Muscle of leg (tissue), 11 donors: ENCODE data around the gene SPRR2D. TPM values are rescaled to one million over a fixed set of nuclear protein-coding genes. Genes with fewer than 3 reads are reported as not detected.
"Not testable (repeated sequence)": the region's sequence is repeated elsewhere in the genome, so short reads cannot be mapped to it uniquely, and the experiment has no call there.

ENCODE experiments used
- DNase-seq: peaks from one replicate; pipeline ENCODE4 v3.0.0; 2013
- H3K27ac ChIP-seq: one replicate; pipeline ENCODE4 v1.5.1; 2013; ENCODE audit warnings: mild to moderate bottlenecking, low read length, control low read depth
- H3K27me3 ChIP-seq: one replicate; pipeline ENCODE4 v1.6.1; 2013; ENCODE audit warnings: low read length; ENCODE audit not compliant: control insufficient read depth, insufficient read depth
- H3K36me3 ChIP-seq: one replicate; pipeline ENCODE4 v1.6.1; 2013; ENCODE audit warnings: low read length; ENCODE audit not compliant: control insufficient read depth, insufficient read depth
- H3K4me1 ChIP-seq: one replicate; pipeline ENCODE4 v1.6.1; 2013; ENCODE audit warnings: low read length; ENCODE audit not compliant: control insufficient read depth, insufficient read depth
- H3K4me3 ChIP-seq: one replicate; pipeline ENCODE4 v1.5.1; 2013; ENCODE audit warnings: low read length, control low read depth
- H3K9me3 ChIP-seq: replicated peaks from 2 replicates; pipeline ENCODE4 v1.6.1; 2013; ENCODE audit warnings: low read depth, low read length; ENCODE audit not compliant: control insufficient read depth
- WGBS: methylation state at CpG from one replicate; pipeline ENCODE4 v1.1.5; 2013; ENCODE audit warnings: missing lambda C conversion rate; ENCODE audit not compliant: insufficient coverage; 5-methylcytosine and 5-hydroxymethylcytosine counted together
- polyA plus RNA-seq, 8 donors: library from polyadenylated mRNA; unstranded; fragments of 120-200 nt; gene quantifications; one replicate each; pipeline versions ENCODE4 v1.2.1 to v1.2.3, GENCODE V29; 2013; ENCODE audit warnings: inconsistent platforms in 1 of 8, low replicate concordance in 1 of 8; ENCODE audit not compliant: insufficient read length in 8 of 8, insufficient read depth in 1 of 8
- total RNA-seq: library from RNA; stranded (reverse); fragments of 120-200 nt; gene quantifications from one replicate; pipeline ENCODE4 v1.2.4, GENCODE V29; 2013

Gene SPRR2D
- total and polyA plus RNA-seq, 9 donors = not detected

DNA sequence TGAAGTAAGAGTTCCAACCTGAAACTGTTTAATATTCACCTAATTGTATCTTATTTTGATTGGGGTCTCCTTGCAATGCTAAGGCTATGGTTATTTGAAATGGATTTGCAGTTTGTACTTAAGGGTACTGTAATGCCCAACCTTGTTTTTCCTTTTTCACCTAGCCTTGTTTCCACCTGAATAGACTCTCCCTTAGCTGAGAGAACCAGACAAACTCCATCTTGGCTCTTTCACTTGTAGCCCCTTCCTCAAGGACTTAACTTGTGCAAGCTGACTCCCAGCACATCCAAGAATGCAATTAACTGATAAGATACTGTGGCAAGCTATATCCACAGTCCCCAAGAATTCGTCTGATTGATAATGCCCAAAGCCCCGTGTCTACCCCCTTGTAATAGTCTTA lies 19.1 kb downstream of the SPRR2D start:
- DNase-seq, H3K9me3 ChIP-seq, H3K36me3 ChIP-seq, H3K4me1 ChIP-seq, H3K27ac ChIP-seq, H3K27me3 ChIP-seq, H3K4me3 ChIP-seq: not testable (repeated sequence)
- WGBS = no CpG with 5 or more reads among the region's 2 CpGs

DNA sequence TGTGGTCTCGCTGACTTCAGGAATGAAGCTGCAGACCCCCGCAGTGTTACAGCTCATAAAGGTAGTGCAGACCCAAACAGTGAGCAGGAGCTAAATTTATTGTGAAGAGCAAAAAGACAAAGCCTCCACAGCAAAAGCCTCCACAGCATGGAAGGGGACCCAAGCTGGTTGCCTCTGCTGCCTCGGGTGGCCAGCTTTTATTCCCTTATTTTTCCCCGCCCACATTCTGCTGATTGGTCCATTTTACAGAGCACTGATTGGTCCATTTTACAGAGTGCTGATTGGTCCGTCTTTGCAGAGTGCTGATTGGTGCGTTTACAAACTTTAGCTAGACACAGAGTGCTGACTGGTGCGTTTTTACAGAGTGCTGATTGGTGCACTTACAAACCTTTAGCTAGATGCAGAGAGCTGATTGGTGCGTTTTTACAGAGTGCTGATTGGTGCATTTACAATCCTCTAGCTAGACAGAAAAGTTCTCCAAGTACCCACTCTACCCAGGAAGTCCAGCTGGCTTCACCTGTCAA lies 29.6 kb downstream of the SPRR2D start:
- H3K9me3 ChIP-seq, H3K36me3 ChIP-seq, H3K4me1 ChIP-seq, H3K4me3 ChIP-seq, H3K27ac ChIP-seq, H3K27me3 ChIP-seq, DNase-seq: not testable (repeated sequence)
- 75% methylated on average over 4 of the region's 8 CpGs for WGBS

DNA sequence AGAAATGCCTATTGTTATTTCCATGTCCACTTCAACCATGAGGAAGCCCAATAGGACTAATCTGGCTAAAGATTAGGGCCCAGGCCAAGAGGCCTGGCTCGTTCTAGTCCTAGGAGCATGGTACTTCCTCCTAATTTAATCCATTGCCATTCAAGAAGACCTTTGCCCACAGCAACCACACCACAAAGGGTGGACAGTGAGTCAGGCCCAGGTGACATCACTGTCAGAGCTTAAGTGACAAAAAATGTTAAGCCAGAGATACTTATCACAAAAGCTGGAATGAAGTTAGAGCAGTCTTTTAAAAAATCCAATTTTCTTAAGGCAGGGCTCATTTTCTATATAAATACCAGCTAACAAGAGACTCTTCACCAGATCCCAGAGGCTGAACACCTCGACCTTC lies 39.5 kb downstream of the SPRR2D start, which contains the start of gene SPRR3:
SPRR3 (plus strand) TSS at position 368 of the 400 bp plus-strand sequence. CDS start 1,272 bp downstream, outside the sequence.
- no CpG with 5 or more reads among the region's 2 CpGs for WGBS
- Histone ChIP-seq H3K27me3 (no peaks in the 10 kb centered on the region), H3K9me3 (no peaks in the 10 kb centered on the region), H3K27ac (no peak within 1 kb of the TSS), H3K4me3 (no peak within 1 kb of the TSS), H3K36me3 (no peaks in the 10 kb centered on the region), H3K4me1 (no peaks in the 10 kb centered on the region)
- no peak for DNase-seq

DNA sequence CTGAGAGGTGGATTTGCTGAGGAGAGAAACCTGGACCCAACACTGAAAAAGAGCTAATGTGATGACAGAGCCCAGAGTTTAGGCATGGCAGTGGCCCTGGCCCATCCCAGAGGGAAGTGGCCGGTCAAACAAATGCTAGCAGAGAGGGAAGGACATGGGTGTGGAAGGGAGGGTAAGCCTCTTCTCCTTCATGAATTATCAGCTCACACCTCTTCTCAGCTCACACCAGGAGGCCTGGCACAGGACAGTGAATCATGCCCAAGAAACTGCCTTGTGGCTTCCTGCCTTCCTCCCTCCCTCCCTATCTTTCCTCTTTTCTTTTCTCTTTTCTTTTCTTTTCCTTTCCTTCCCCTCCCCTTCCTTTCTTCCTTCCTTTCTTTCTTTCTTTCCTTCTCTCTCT lies 40.6 kb downstream of the SPRR2D start:
- Histone ChIP-seq H3K4me3 (no peak overlapping the region), H3K9me3 (peaks cover under 1% of the 10 kb centered on the region), H3K36me3 (no peaks in the 10 kb centered on the region), H3K27me3 (no peaks in the 10 kb centered on the region), H3K27ac (no peak overlapping the region), H3K4me1 (no peaks in the 10 kb centered on the region)
- no peak for DNase-seq
- WGBS = no CpG with 5 or more reads among the region's 1 CpG

DNA sequence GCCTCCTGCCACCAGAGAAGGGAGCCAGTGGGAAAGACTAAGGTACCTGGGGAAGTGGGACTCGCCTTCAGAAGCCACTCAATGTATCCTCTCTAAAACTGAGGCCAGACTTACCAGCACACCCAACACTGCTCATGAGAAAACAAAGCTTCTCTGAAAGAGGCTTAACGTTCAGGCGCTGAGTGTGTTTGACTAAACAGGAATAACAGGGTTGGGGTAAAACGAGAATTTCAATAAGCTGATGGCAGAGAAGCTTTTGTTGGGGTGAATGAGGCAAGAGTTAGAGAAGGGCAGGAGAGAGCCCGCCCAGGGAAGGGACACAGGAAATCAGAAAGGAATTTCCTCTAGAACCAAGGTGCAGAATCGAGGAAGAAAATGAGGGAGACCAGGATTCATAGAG lies 41.1 kb downstream of the SPRR2D start:
- Histone ChIP-seq H3K36me3 (no peaks in the 10 kb centered on the region), H3K27me3 (no peaks in the 10 kb centered on the region), H3K27ac (no peak overlapping the region), H3K4me1 (no peaks in the 10 kb centered on the region), H3K9me3 (peaks cover 3% of the 10 kb centered on the region), H3K4me3 (no peak overlapping the region)
- no peak for DNase-seq
- WGBS = 86% methylated on average over 4 of the region's 6 CpGs

DNA sequence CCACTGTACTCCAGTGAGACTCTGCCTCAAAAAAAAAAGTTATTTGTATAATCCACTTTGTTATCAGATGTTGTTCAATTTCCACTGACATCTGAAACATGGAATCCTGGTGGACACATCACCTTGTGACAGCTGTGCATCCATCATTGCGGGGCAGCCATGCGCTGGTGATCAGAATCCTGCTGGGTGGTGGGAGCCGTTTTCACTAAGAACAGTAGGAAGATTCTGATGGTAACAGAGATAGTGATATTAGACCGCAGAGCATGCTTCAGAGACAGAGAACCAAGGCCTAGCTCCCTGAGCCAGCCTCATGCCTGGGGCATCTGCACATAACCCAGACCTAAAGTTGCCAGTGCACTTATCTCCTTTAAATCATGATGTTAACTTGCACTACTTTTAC lies 42.4 kb downstream of the SPRR2D start:
- no peak for DNase-seq
- no peaks in the 10 kb centered on the region for H3K4me1 ChIP-seq
- no peaks in the 10 kb centered on the region for H3K36me3 ChIP-seq
- H3K9me3 ChIP-seq = peaks cover 3% of the 10 kb centered on the region
- H3K4me3 ChIP-seq = no peak overlapping the region
- no peak overlapping the region for H3K27ac ChIP-seq
- H3K27me3 ChIP-seq = no peaks in the 10 kb centered on the region
- 100% methylated on average over 1 of the region's 4 CpGs for WGBS

DNA sequence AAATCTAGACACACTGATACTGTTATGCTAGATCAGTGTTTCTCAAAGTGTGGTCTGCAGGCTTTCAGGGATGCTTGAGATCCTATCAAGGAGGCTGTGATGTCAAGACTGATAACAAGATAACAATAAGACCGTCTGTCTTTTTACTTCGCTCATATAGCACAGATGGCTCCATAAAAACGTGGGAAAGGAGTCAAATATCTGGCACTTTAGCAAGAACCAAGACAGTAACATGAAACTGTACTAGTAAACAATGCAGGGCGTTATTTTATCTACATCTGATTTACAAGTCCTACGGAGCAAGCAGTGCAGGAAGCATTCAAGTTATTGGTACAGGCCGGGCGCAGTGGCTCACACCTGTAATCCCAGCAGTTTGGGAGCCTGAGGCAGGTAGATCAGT lies 43.0 kb downstream of the SPRR2D start:
- DNase-seq = no peak
- Histone ChIP-seq H3K27ac (no peak overlapping the region), H3K36me3 (no peaks in the 10 kb centered on the region), H3K27me3 (no peaks in the 10 kb centered on the region), H3K9me3 (peaks cover 3% of the 10 kb centered on the region), H3K4me3 (no peak overlapping the region), H3K4me1 (no peaks in the 10 kb centered on the region)
- 20% methylated on average over 2 of the region's 7 CpGs for WGBS

DNA sequence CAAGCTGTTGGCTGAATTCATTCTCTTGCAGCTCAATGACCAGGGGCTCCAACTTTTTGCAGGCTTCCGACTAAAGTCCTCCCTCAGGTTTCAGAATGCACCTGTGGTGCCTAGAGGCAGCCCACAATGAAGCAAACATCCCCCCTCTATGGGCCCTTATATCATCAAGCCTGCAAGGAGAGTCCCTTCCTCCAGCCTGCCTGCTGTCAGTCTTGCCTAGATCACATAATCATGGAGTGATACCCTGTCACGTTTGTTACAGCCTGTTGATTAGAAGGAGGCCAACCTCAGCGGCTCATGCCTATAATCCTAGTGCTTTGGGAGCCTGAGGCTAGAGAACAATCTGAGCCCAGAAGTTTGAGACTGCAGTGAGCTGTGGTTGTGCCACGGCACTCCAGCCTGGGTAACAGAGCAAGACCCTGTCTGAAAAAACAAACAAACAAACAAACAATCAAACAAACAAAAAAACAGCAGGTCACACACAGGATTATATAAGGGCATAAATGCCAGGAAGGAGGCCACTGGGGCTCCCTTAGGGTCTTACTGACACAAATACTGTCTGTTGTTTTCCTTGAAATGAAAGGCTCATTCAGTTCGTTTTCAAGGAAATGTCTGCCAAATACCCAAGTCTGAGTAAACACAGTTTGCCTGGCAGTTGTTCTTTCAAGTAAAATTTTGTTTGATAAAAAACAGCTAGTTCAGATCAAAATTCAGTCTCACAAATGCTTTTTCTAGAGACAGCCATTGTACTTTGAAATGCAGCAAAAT lies 44.1 kb downstream of the SPRR2D start:
- Histone ChIP-seq H3K9me3 (peaks cover 3% of the 10 kb centered on the region), H3K4me3 (no peak overlapping the region), H3K4me1 (no peaks in the 10 kb centered on the region), H3K27ac (no peak overlapping the region), H3K27me3 (no peaks in the 10 kb centered on the region), H3K36me3 (no peaks in the 10 kb centered on the region)
- WGBS = 18% methylated on average over 3 of the region's 5 CpGs
- DNase-seq = no peak

DNA sequence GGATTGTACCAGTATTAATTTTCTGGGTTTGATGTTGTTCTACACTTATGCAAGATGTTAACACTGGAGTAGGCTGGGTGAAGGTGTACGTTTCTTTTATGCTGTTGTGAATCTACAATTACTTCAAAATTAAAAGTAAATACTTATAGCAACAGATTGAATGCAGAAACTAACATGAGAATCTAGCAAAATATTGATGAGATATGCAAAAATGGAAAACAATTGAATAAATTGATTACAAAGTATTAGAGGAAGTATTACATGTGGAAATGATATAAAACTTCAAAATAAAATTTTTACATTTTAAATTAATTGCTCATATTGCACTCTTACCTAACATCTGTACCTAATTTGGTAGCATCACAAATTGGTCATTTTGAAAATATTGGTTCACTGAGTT lies 45.1 kb downstream of the SPRR2D start:
- Histone ChIP-seq H3K36me3 (no peaks in the 10 kb centered on the region), H3K4me1 (no peaks in the 10 kb centered on the region), H3K4me3 (no peak overlapping the region), H3K27ac (no peak overlapping the region), H3K27me3 (no peaks in the 10 kb centered on the region), H3K9me3 (peaks cover 3% of the 10 kb centered on the region)
- WGBS = no CpG with 5 or more reads among the region's 1 CpG
- DNase-seq = no peak

DNA sequence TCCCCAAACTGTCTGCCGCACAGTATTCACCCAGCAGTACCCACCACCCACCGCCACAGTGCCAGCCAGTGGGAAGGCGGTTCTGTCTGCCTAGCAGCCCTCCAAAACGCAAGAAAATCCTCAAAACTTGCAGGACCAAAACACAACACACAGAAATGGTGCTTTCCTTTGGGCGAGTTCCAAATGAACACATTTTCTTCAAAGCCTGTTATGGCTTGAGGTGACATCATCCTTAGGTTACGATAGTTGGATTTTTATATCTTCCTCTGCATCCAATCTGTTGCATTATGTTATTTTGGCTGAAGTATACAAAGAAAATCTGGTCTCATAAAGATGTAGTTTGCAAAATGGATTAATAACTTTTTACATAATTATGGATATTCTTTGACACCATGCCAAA lies 47.7 kb downstream of the SPRR2D start:
- no peaks in the 10 kb centered on the region for H3K36me3 ChIP-seq
- no peaks in the 10 kb centered on the region for H3K4me1 ChIP-seq
- 90% methylated on average over 2 of the region's 6 CpGs for WGBS
- peaks cover 3% of the 10 kb centered on the region for H3K9me3 ChIP-seq
- DNase-seq = no peak
- no peak overlapping the region for H3K27ac ChIP-seq
- H3K27me3 ChIP-seq = no peaks in the 10 kb centered on the region
- no peak overlapping the region for H3K4me3 ChIP-seq
